PC-9 (cell line): Measurements from ENCODE around the gene CRAT. TPM values are rescaled to one million over a fixed set of nuclear protein-coding genes. Genes with fewer than 3 reads are reported as not detected.

Experiments used
- BruUV-seq: library from RNA; stranded (reverse); fragments of 400-500 nt; replicated peaks from 2 replicates; lab custom pipeline; 2021; lab: Mats Ljungman, UMichigan
- CTCF ChIA-PET: fragments of 300-600 bp; sonication (Branson Sonifier 250); formaldehyde crosslinking; loops from one replicate; lab custom pipeline; 2022; ENCODE audit warnings: antibody characterized with exemption; lab: Charles Lee
- POLR2A ChIA-PET: fragments of 300-600 bp; sonication (Branson Sonifier 250); formaldehyde crosslinking; loops from one replicate; lab custom pipeline; 2022; ENCODE audit warnings: antibody characterized with exemption; ENCODE audit not compliant: unreplicated experiment; lab: Charles Lee
- DNase-seq, 2 experiments: peaks; one replicate each; pipeline versions ENCODE4 v3.0.0 to v3.0.0-alpha.2; 2015 to 2022; ENCODE audit warnings: mixed read lengths in 1 of 2
- H2AFZ ChIP-seq: fragments of 200-600 bp; sonication (generic); 2 replicates; pipeline ENCODE4 v1.8.1; 2017; ENCODE audit warnings: antibody characterized with exemption
- H3F3A ChIP-seq: fragments of 200-600 bp; sonication (generic); 2 replicates; pipeline ENCODE4 v1.8.1; 2017; ENCODE audit warnings: antibody characterized with exemption, mild to moderate bottlenecking, low read depth; ENCODE audit not compliant: insufficient read depth
- H3K27ac ChIP-seq: fragments of 200-600 bp; sonication (generic); 2 replicates; pipeline ENCODE4 v1.6.1; 2016; ENCODE audit warnings: mixed run types
- H3K27me3 ChIP-seq: fragments of 200-600 bp; sonication (generic); 2 replicates; pipeline ENCODE4 v1.6.1; 2016; ENCODE audit warnings: low read depth, mixed run types; ENCODE audit not compliant: insufficient read depth
- H3K36me3 ChIP-seq: fragments of 200-600 bp; sonication (generic); 2 replicates; pipeline ENCODE4 v1.6.1; 2016; ENCODE audit warnings: low read depth, mixed run types
- H3K4me1 ChIP-seq: fragments of 200-600 bp; sonication (generic); replicated peaks from 2 replicates; pipeline ENCODE4 v1.6.1; 2016; ENCODE audit warnings: mixed run types; ENCODE audit not compliant: insufficient read depth
- H3K4me2 ChIP-seq: fragments of 200-600 bp; sonication (generic); 2 replicates; pipeline ENCODE4 v1.6.1; 2017; ENCODE audit warnings: mixed run types
- H3K4me3 ChIP-seq: fragments of 200-600 bp; sonication (generic); 2 replicates; pipeline ENCODE4 v1.6.1; 2016; ENCODE audit warnings: mixed run types
- H3K79me2 ChIP-seq: fragments of 200-600 bp; sonication (generic); 2 replicates; pipeline ENCODE4 v1.6.1; 2017; ENCODE audit warnings: low read depth, mixed run types
- H3K9me2 ChIP-seq: fragments of 200-600 bp; sonication (generic); 2 replicates; pipeline ENCODE4 v1.8.1; 2017; ENCODE audit warnings: mild to moderate bottlenecking; ENCODE audit not compliant: insufficient read depth
- H3K9me3 ChIP-seq: fragments of 200-600 bp; sonication (generic); 2 replicates; pipeline ENCODE4 v1.8.1; 2016; ENCODE audit warnings: low read depth; ENCODE audit not compliant: insufficient read depth
- H4K20me1 ChIP-seq: fragments of 200-600 bp; sonication (generic); 2 replicates; pipeline ENCODE4 v1.8.1; 2017; ENCODE audit not compliant: insufficient read depth
- CTCF ChIP-seq: fragments of 200-600 bp; sonication (generic); conservative IDR thresholded peaks from 2 replicates; pipeline ENCODE4 v1.6.1; 2017; ENCODE audit warnings: mixed run types, antibody characterized with exemption, mild to moderate bottlenecking, moderate library complexity
- EZH2 ChIP-seq: fragments of 200-600 bp; sonication (generic); IDR thresholded peaks from 2 replicates; pipeline ENCODE4 v1.8.0; 2017; ENCODE audit warnings: antibody characterized with exemption, low read depth
- intact Hi-C: fragments of 100-400 bp; cut with micrococcal nuclease; formaldehyde crosslinking; loops from one replicate; pipeline ENCODE4 v1.10.0; 2022; ENCODE audit not compliant: unreplicated experiment
- total RNA-seq: library from RNA; stranded (reverse); gene quantifications from 2 replicates; pipeline ENCODE4 v1.2.3, GENCODE V29; 2021

Gene CRAT
- total RNA-seq, 1 experiment from 2014 or later: 40.3 TPM

GRCh38 chr9:129076640-129077037, 34.0 kb downstream of the CRAT start:
- Histone ChIP-seq H3K79me2 (peaks cover 9% of the 10 kb centered on the region), H3K9me3 (no peaks in the 10 kb centered on the region), H3K4me2 (peak overlapping the region; percentile 56), H3K27me3 (no peaks in the 10 kb centered on the region), H3K36me3 (no peaks in the 10 kb centered on the region), H3K27ac (no peak overlapping the region), H3K9me2 (no peaks in the 10 kb centered on the region), H3F3A (peaks cover 15% of the 10 kb centered on the region; the same call in 1 of the 2 replicates), H4K20me1 (no peaks in the 10 kb centered on the region), H3K4me1 (peaks cover 19% of the 10 kb centered on the region), H2AFZ (no peak overlapping the region), H3K4me3 (no peak overlapping the region)
- ChIA-PET CTCF (no interaction called here), POLR2A (no interaction called here)
- BruUV-seq: no TSS peak
- intact Hi-C loops: no loop called here
- DNase-seq: no peak
- TF ChIP-seq EZH2 (no peak), CTCF (no peak)

- no peak overlapping the region for H3K4me3 ChIP-seq
- H3F3A ChIP-seq: peaks cover 15% of the 10 kb centered on the region; the same call in 1 of the 2 replicates
- no peak overlapping the region for H3K4me2 ChIP-seq
- H3K9me3 ChIP-seq: no peaks in the 10 kb centered on the region
- no peak overlapping the region for H2AFZ ChIP-seq
- intact Hi-C loops: no loop called here
- peak in 1 of 2 experiments; percentile 10 for DNase-seq
- ChIA-PET CTCF (no interaction called here), POLR2A (no interaction called here)
- no peak for TF ChIP-seq CTCF
- no peak for TF ChIP-seq EZH2
- no peaks in the 10 kb centered on the region for H3K36me3 ChIP-seq
- H3K79me2 ChIP-seq: 0 out of 2 replicates have a peak, but pooled peaks cover 6% of the 10 kb centered on the region
- no TSS peak for BruUV-seq
- no peaks in the 10 kb centered on the region for H4K20me1 ChIP-seq
- H3K9me2 ChIP-seq: no peaks in the 10 kb centered on the region
- no peaks in the 10 kb centered on the region for H3K27me3 ChIP-seq
- no peak overlapping the region for H3K27ac ChIP-seq
- peaks cover 18% of the 10 kb centered on the region for H3K4me1 ChIP-seq
Measured at GRCh38 chr9:129075996-129076639, 34.5 kb downstream of the CRAT start.

- H3K4me3 ChIP-seq: no peak overlapping the region
- no peaks in the 10 kb centered on the region for H3K36me3 ChIP-seq
- no peak overlapping the region for H2AFZ ChIP-seq
- H3K9me3 ChIP-seq: no peaks in the 10 kb centered on the region
- no peaks in the 10 kb centered on the region for H3K79me2 ChIP-seq
- H3K27ac ChIP-seq: no peak overlapping the region
- no peaks in the 10 kb centered on the region for H3K9me2 ChIP-seq
- intact Hi-C loops: no loop called here
- peaks cover 15% of the 10 kb centered on the region; the same call in 1 of the 2 replicates for H3F3A ChIP-seq
- H3K4me2 ChIP-seq: no peak overlapping the region
- H3K4me1 ChIP-seq: peaks cover 9% of the 10 kb centered on the region
- H4K20me1 ChIP-seq: no peaks in the 10 kb centered on the region; the same call in 1 of the 2 replicates
- no TSS peak for BruUV-seq
- no peaks in the 10 kb centered on the region for H3K27me3 ChIP-seq
- DNase-seq: peak in 1 of 2 experiments; percentile 4
- TF ChIP-seq EZH2: no peak
- no peak for TF ChIP-seq CTCF
- CTCF ChIA-PET: no interaction called here
- POLR2A ChIA-PET: no interaction called here
Measured at GRCh38 chr9:129074106-129074505, 36.5 kb downstream of the CRAT start.
